Progenitor cell of endocrine pancreas (in vitro differentiated cells): Measurements from ENCODE around the gene SYT1. TPM values are rescaled to one million over a fixed set of nuclear protein-coding genes. Genes with fewer than 3 reads are reported as not detected.
"Not testable (repeated sequence)": the region's sequence is repeated elsewhere in the genome, so short reads cannot be mapped to it uniquely, and the experiment has no call there.

ENCODE experiments used
- DNase-seq: peaks from one replicate; pipeline ENCODE4 v3.0.0; 2021; ENCODE audit warnings: low spot score; ENCODE audit not compliant: unreplicated experiment
- H3K27ac Mint-ChIP-seq: 2 replicates; pipeline ENCODE4 v1.8.0; 2021; ENCODE audit warnings: mild to moderate bottlenecking, moderate library complexity, mixed read lengths
- H3K27me3 Mint-ChIP-seq: 2 replicates; pipeline ENCODE4 v1.8.0; 2021; ENCODE audit warnings: mixed read lengths
- H3K36me3 Mint-ChIP-seq: 2 replicates; pipeline ENCODE4 v1.8.0; 2022; ENCODE audit warnings: mixed read lengths; ENCODE audit not compliant: insufficient read depth
- H3K4me1 Mint-ChIP-seq: 2 replicates; pipeline ENCODE4 v1.8.0; 2021; ENCODE audit warnings: low read depth, mixed read lengths
- H3K4me3 Mint-ChIP-seq: 2 replicates; pipeline ENCODE4 v1.8.0; 2021; ENCODE audit warnings: low read depth, mild to moderate bottlenecking, moderate library complexity, mixed read lengths
- H3K9me3 Mint-ChIP-seq: 2 replicates; pipeline ENCODE4 v1.8.0; 2021; ENCODE audit warnings: low read depth, mixed read lengths
- total RNA-seq: library from RNA; stranded (reverse); gene quantifications from 2 replicates; pipeline ENCODE4 v1.2.1, GENCODE V29; 2021
- TF ChIP-seq, protein P1 (sequence below): fragments of 200-600 bp; sonication (generic); IDR thresholded peaks from one replicate; pipeline ENCODE4 v1.5.0; 2021; ENCODE audit warnings: antibody characterized with exemption, mild to moderate bottlenecking; ENCODE audit not compliant: unreplicated experiment

Gene SYT1
- total RNA-seq, 1 donor from 2014 or later = 4.3 TPM

DNA sequence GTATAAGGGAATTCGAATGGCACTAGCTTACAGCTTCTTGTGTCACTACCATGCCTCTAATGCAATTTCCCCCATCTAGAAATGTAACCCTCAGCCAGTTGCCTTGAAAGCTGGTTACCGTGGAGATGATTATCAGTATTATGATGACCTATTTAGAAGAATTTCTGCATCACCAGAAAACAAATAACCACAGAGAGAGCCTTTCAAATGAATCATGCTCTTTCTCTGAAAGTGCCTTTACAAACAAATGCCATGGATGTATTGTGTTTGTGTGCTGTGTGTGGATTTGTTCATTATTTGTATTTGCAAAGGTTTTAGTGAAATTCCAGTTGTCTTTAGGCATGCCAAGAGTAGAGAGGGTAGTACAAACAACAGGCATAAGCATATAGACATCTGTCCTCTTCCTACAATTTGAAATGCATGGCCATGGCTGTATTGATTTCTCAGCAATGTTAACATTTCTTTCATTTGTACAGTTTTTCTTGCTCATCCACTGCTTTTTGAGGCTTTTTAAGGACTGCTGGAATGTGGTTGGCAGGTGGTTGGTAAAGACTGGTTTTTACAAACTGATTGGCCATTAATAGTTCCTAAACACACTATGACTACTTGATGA, 559.6 kb downstream of the SYT1 start:
- Mint-ChIP-seq H3K4me1 (peaks cover 26% of the 10 kb centered on the region), H3K27me3 (no peaks in the 10 kb centered on the region), H3K36me3 (no peaks in the 10 kb centered on the region), H3K27ac (peak overlapping the region; percentile 76), H3K4me3 (no peak overlapping the region), H3K9me3 (no peaks in the 10 kb centered on the region)
- TF ChIP-seq, protein P1, sequence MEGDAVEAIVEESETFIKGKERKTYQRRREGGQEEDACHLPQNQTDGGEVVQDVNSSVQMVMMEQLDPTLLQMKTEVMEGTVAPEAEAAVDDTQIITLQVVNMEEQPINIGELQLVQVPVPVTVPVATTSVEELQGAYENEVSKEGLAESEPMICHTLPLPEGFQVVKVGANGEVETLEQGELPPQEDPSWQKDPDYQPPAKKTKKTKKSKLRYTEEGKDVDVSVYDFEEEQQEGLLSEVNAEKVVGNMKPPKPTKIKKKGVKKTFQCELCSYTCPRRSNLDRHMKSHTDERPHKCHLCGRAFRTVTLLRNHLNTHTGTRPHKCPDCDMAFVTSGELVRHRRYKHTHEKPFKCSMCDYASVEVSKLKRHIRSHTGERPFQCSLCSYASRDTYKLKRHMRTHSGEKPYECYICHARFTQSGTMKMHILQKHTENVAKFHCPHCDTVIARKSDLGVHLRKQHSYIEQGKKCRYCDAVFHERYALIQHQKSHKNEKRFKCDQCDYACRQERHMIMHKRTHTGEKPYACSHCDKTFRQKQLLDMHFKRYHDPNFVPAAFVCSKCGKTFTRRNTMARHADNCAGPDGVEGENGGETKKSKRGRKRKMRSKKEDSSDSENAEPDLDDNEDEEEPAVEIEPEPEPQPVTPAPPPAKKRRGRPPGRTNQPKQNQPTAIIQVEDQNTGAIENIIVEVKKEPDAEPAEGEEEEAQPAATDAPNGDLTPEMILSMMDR = no peak
- DNase-seq = no peak

GRCh38 chr12:79426121-79426520, 561.5 kb downstream of the SYT1 start:
- no peak overlapping the region for H3K27ac Mint-ChIP-seq
- DNase-seq = no peak
- H3K27me3 Mint-ChIP-seq = no peaks in the 10 kb centered on the region
- H3K36me3 Mint-ChIP-seq = no peaks in the 10 kb centered on the region
- H3K4me1 Mint-ChIP-seq = peaks cover 14% of the 10 kb centered on the region
- no peaks in the 10 kb centered on the region for H3K9me3 Mint-ChIP-seq
- no peak overlapping the region for H3K4me3 Mint-ChIP-seq
- TF ChIP-seq, protein P1 = no peak

DNA sequence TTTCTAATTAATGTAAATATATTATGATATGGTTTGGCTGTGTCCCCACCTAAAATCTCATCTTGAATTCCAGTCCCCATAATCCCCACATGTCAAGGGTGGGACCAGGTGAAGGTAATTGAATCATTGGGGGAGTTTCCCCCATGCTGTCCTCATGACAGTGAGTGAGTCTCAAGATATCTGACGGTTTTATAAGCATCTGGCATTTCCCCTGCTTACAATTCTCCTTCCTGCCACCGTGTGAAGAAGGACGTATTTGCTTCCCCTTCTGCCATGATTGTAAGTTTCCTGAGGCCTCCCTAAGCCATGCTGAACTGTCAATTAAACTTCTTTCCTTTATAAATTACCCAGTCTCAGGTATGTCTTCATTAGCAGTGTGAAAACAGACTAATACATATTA, 562.2 kb downstream of the SYT1 start:
- not testable (repeated sequence) for DNase-seq, H3K9me3 Mint-ChIP-seq, H3K27ac Mint-ChIP-seq, H3K4me3 Mint-ChIP-seq, H3K4me1 Mint-ChIP-seq, H3K36me3 Mint-ChIP-seq, H3K27me3 Mint-ChIP-seq

DNA sequence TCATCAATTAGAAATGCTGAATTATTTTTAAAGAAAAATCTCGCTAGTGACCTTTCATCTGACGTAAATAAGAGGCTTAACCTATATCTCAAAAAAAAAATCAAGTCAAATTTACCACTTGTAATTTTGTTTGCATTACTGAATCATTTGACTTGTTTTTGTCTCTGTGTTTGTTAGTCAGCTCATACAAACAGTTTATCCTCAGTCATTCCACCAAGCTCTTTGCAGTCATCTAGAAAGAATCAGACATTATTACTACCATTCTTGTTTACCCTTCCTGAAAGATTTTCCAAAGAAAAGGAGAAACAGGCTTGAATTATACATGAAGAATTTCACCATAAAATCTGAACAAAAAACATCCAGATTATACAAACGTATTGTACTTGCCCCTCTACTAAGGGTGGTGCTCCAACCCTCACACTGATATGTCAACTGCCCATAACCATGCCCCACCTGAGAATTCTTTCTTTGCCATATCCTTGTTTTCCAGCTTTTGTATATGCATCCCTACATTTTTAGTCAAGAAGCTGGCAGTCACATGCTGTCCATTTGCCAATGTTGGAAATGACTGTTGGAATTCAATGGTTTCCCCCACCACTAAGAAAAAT, 569.0 kb downstream of the SYT1 start:
- H3K27me3 Mint-ChIP-seq = no peaks in the 10 kb centered on the region
- H3K4me1 Mint-ChIP-seq = no peaks in the 10 kb centered on the region
- H3K9me3 Mint-ChIP-seq = no peaks in the 10 kb centered on the region
- H3K27ac Mint-ChIP-seq = no peak overlapping the region
- DNase-seq = no peak
- H3K36me3 Mint-ChIP-seq = no peaks in the 10 kb centered on the region
- H3K4me3 Mint-ChIP-seq = no peak overlapping the region
- TF ChIP-seq, protein P1 = no peak

DNA sequence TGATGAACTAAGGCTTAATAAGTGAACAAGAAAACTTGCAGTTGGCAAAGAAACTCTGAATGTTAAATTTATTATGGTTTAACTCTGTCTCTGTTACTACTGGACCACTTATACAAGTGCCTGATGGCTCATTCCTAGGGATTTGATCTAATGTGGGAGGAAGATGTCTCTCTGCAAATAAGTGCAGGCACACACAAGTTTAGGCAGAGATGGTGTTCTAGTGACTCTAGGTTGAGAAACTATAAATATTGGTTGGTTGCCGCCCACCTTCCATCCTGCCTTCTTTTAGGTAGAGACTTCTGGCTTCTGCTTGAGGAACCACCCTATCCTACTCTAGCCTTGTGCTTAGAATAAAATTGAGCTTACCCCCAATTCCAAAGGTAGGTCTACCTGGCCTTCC, 570.0 kb downstream of the SYT1 start:
- Mint-ChIP-seq H3K36me3 (no peaks in the 10 kb centered on the region), H3K9me3 (no peaks in the 10 kb centered on the region), H3K4me3 (no peak overlapping the region), H3K27ac (no peak overlapping the region), H3K27me3 (no peaks in the 10 kb centered on the region), H3K4me1 (no peaks in the 10 kb centered on the region)
- DNase-seq = no peak
- TF ChIP-seq, protein P1 = no peak

GRCh38 chr12:79435742-79436141, 571.2 kb downstream of the SYT1 start:
- TF ChIP-seq, protein P1 = no peak
- no peak for DNase-seq
- Mint-ChIP-seq H3K27me3 (no peaks in the 10 kb centered on the region), H3K4me3 (no peak overlapping the region), H3K4me1 (no peaks in the 10 kb centered on the region), H3K36me3 (no peaks in the 10 kb centered on the region), H3K27ac (no peak overlapping the region), H3K9me3 (no peaks in the 10 kb centered on the region)
